Measurements from ENCODE around the gene VIT. TPM values are rescaled to one million over a fixed set of nuclear protein-coding genes. Genes with fewer than 3 reads are reported as not detected.
A peak's percentile ranks its signal among the peaks of the same experiment; 100 is the strongest.

Gene VIT
- total and polyA plus RNA-seq, 4 donors, result 0.17 to 0.94 (median 0.32) TPM

DNA sequence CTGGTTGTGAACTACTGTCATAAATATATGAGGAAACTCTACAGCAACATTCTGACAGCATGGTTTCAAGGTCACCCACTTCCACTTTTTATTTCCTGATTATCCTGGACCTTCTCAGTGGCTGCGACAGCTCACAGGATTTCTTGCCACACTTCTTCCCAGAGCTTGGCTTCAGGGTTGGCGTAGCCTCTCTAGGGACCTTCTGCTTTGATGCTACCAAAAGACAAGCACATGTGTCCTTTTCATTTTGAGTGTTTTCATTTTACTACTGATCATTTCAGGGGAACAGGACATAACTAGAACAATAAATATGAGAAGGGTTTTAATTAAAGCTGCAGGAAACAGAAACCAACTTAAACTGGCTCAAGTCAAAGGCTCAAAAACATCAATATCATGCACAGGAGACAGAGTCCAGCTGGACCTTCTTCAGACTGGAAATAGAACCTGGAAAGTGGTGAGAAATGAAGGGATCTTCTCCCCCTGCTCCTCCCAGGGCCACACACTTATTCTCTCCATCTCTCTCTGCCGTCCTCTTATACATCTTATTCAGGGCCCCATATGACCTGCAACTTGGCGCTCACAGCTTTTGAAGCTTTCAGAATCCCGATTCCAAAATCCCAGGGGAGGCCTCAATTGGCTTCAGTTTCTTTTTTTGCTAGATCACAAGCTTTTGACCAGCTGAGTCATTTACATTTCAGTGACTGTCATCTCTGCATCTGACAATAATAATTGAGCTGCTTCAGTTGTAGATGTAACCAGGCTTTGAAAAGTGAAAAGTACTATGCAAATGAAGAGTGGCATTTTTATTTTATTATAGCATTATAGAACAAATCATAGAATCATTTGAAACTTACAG is 9.7 kb downstream of the VIT start:
- Histone ChIP-seq H3K9ac (ENCODE audit: insufficient read depth in 1 of 2, low read length in 2 of 2) (no peak overlapping the region), H3K27ac (ENCODE audit: low read depth in 1 of 2, low read length in 1 of 2) (no peak overlapping the region), H3K27me3 (ENCODE audit: control insufficient read depth in 3 of 3, insufficient read depth in 3 of 3, low read length in 2 of 3) (no peaks in the 10 kb centered on the region), H3K9me3 (ENCODE audit: control insufficient read depth in 4 of 4, insufficient read depth in 3 of 4, low read length in 3 of 4) (no peaks in the 10 kb centered on the region), H3K4me3 (no peak overlapping the region), H3K36me3 (ENCODE audit: control insufficient read depth in 4 of 4, insufficient read depth in 4 of 4, low read length in 4 of 4) (no peaks in the 10 kb centered on the region), H3K4me1 (ENCODE audit: control insufficient read depth in 5 of 5, insufficient read depth in 5 of 5, low read length in 5 of 5) (peaks cover 0 to 8% (median 3%) of the 10 kb centered on the region in 5 donors)
- TF ChIP-seq, protein P1, sequence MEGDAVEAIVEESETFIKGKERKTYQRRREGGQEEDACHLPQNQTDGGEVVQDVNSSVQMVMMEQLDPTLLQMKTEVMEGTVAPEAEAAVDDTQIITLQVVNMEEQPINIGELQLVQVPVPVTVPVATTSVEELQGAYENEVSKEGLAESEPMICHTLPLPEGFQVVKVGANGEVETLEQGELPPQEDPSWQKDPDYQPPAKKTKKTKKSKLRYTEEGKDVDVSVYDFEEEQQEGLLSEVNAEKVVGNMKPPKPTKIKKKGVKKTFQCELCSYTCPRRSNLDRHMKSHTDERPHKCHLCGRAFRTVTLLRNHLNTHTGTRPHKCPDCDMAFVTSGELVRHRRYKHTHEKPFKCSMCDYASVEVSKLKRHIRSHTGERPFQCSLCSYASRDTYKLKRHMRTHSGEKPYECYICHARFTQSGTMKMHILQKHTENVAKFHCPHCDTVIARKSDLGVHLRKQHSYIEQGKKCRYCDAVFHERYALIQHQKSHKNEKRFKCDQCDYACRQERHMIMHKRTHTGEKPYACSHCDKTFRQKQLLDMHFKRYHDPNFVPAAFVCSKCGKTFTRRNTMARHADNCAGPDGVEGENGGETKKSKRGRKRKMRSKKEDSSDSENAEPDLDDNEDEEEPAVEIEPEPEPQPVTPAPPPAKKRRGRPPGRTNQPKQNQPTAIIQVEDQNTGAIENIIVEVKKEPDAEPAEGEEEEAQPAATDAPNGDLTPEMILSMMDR (IDR thresholded peaks at IDR 0.05; ENCODE audit: control extremely low read depth, extremely low read depth), result no peak
- 66 to 69% methylated on average over 5 of the region's 5 CpGs for WGBS, 2 donors
- ATAC-seq (ENCODE audit: insufficient read depth, low FRiP score) (no peak), DNase-seq (peak in 2 of 3 donors; percentile 21 to 67)

DNA sequence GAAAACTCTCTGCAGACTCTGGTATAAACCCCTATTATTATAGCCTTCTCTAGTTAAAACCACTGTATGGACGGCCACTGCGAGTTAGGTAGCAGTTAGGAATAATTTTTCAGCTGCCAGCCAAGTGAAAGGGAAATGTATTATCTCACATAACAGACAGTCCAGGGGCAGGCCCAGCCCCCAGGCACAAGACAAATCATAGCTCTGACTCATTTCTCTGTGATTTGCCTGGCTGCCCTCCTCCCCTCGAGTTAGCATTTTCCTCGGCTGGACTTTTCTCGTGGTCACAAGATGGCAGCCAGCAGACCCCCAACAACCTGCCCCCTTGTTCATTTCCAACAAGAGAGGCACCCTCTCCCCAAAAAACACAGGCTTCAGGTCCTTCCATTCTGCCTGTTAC is 10.5 kb downstream of the VIT start:
- no peak for DNase-seq
- WGBS, 2 donors, result 93 to 94% methylated on average over 5 of the region's 5 CpGs
- Histone ChIP-seq H3K9ac (ENCODE audit: insufficient read depth in 1 of 2, low read length in 2 of 2) (no peak overlapping the region), H3K27me3 (ENCODE audit: control insufficient read depth in 3 of 3, insufficient read depth in 3 of 3, low read length in 2 of 3) (no peaks in the 10 kb centered on the region), H3K9me3 (ENCODE audit: control insufficient read depth in 4 of 4, insufficient read depth in 3 of 4, low read length in 3 of 4) (no peaks in the 10 kb centered on the region), H3K4me3 (no peak overlapping the region), H3K27ac (ENCODE audit: low read depth in 1 of 2, low read length in 1 of 2) (no peak overlapping the region), H3K36me3 (ENCODE audit: control insufficient read depth in 4 of 4, insufficient read depth in 4 of 4, low read length in 4 of 4) (no peaks in the 10 kb centered on the region), H3K4me1 (ENCODE audit: control insufficient read depth in 5 of 5, insufficient read depth in 5 of 5, low read length in 5 of 5) (peaks cover 0 to 4% (median under 1%) of the 10 kb centered on the region in 5 donors)
- ATAC-seq (ENCODE audit: insufficient read depth, low FRiP score), result no peak
- TF ChIP-seq, protein P1 (IDR thresholded peaks at IDR 0.05; ENCODE audit: control extremely low read depth, extremely low read depth), result no peak

DNA sequence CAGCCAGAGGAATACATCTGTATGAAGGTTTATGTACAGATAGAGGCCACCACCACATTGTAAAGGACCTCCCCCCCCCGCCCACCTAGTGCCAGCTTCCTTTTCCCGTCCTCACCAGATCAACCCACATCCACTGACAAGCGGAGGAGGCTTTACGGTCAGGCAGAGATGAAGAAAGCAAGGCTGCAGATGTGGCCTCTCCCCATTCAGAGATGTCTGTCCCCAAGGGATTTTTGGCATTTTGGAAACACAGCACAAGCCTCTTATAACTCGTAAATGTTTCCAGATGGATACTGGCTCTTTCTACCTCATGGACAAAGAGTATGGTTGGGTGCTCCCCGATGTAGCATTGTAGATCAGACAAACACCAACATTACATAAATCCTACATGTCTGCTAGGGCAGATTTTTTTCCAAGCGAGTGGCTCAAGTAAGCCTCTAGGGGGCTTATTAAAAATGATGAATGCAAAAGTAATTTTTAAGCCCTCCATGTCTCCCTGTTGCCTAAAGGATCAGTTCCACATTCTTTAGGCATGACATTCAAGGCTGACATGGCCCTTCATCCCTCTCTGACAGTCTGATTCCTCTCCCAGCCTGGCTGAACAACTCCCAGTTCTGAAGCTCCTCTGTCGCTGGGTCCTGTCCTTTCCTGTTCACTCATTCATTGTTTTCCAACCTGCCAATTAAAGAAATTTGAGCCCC is 11.7 kb downstream of the VIT start:
- peaks cover 0 to 4% (median 0%) of the 10 kb centered on the region in 5 donors for H3K4me1 ChIP-seq (ENCODE audit: control insufficient read depth in 5 of 5, insufficient read depth in 5 of 5, low read length in 5 of 5)
- no peak overlapping the region for H3K27ac ChIP-seq (ENCODE audit: low read depth in 1 of 2, low read length in 1 of 2)
- H3K36me3 ChIP-seq (ENCODE audit: control insufficient read depth in 4 of 4, insufficient read depth in 4 of 4, low read length in 4 of 4), result no peaks in the 10 kb centered on the region
- ATAC-seq (ENCODE audit: insufficient read depth, low FRiP score) (no peak), DNase-seq (no peak)
- WGBS, 2 donors, result 70 to 73% methylated on average over 8 of the region's 8 CpGs
- TF ChIP-seq, protein P1 (IDR thresholded peaks at IDR 0.05; ENCODE audit: control extremely low read depth, extremely low read depth), result no peak
- no peak overlapping the region for H3K4me3 ChIP-seq
- H3K9ac ChIP-seq (ENCODE audit: insufficient read depth in 1 of 2, low read length in 2 of 2), result no peak overlapping the region
- H3K9me3 ChIP-seq (ENCODE audit: control insufficient read depth in 4 of 4, insufficient read depth in 3 of 4, low read length in 3 of 4), result no peaks in the 10 kb centered on the region
- no peaks in the 10 kb centered on the region for H3K27me3 ChIP-seq (ENCODE audit: control insufficient read depth in 3 of 3, insufficient read depth in 3 of 3, low read length in 2 of 3)

Measured in lung (tissue), 12 donors.